GM04503 (cell line): ENCODE measurements around the gene GPC5.

Source experiments
- DNase-seq: peaks from one replicate; pipeline ENCODE4 v3.0.0-alpha.2; 2012; ENCODE audit warnings: low read depth

The GPC5 gene

DNA sequence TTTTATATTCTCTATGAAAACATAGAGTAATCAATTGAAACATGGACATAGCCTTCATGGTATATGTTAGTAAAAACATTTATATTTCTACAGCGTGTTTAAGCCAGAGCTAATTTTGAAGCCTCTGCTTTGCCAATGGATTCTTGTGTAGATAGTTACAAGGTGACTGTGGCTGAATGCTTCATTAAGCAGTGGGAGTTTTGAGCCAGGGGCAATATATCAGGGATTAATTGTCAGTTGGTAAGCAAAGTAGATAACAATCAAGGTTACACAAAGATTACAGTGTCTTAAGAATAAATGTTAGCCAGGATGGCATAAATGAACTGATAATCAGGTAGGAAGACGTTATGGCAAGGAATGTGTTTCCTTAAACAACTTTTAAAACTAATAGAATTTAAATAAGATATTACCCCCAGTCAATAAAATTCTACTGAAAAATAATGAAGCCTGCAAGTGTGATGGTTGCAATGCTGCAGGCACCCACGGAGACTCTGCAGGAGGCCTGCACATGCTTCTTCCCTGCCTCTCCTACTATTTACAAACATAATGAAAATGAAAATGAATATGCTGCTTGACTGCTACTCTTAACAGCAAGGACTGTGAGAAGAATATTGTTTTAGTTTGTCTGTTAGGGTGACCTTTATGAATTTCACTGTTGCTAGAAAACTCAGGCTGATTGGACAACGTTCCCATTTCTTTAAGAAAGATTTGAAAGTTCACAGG lies 588.5 kb downstream of the GPC5 start:
- no peak for DNase-seq

GRCh38 chr13:91988331-91988730 lies 589.9 kb downstream of the GPC5 start:
- no peak for DNase-seq

DNA sequence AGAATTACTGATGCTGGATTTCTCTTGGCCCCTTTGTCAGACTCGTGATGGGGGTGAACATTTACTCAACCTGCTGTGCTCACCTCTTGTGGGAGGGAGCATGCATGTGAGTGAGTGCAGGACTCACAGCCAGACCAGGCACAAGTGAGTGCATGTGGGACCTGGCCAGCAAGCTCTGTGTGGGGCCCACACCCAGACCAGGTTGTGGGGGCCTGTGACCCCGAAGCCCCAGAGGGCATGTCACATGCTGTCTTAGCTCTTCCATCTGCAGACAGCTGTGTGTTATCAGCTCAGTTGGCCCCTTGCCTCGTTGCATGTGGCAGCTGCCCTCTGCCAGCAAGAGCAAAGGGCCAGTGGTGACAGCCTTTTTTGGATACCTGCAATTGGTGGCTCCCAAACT lies 614.4 kb downstream of the GPC5 start:
- DNase-seq, result no peak

GRCh38 chr13:92017737-92018136 lies 619.3 kb downstream of the GPC5 start:
- DNase-seq, result no peak

DNA sequence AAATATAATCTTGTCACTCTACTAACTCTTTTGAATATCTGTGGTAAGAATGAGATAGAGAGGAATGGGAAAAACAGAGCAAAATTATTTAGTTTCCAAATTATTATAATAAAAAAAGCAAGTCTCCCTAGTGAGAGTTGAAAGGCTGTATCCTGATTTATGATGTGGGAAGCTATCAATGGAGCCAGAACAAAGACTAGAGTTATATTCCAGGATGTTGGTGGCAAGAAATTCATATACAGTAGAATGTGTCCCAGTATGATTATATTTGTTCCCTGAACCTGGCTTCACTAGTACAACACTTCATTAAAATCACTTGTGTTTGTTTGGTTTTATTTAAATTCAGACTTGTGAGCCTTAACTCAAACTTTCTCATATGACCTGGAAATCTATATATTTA lies 630.3 kb downstream of the GPC5 start:
- DNase-seq, result no peak

GRCh38 chr13:92029641-92030040 lies 631.2 kb downstream of the GPC5 start:
- no peak for DNase-seq

DNA sequence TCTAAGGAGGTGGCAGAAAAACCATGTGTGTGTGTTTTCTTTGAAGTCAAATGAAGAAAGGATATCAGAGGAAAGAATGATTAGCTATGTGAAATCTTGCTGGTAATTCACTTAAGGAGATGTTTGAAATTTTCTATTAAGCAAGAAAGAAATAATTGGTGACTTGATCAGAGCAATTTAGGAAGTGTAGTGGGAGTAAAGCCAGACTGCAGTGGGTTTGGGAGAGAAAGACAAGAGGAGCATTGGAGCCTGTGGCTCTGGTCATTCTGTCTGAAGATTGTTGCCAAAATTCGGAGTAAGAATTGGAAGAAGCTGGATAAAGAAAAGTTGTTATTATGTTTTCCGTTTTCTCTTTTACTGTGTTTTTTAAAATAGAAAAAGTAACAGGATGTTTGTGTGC lies 640.5 kb downstream of the GPC5 start:
- no peak for DNase-seq

GRCh38 chr13:92042522-92042921 lies 644.1 kb downstream of the GPC5 start:
- no peak for DNase-seq

DNA sequence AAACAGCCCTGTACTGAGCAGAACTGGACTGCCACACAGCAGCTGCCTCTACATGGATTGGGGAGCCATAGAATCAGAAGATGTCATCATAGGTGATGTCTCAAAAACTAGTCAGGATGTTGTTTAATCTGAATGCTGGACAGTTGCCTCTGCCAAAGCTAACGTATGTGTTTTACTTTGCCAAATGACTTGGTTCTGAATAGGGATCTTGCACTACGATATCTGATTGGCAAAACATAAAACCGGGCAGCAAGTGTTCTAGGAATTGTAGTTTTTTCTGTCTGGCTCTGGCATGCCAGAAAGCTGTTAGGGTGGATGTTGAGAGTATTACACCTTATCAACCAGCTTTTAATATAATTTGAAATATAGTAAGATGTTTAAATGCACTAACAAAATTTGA lies 645.9 kb downstream of the GPC5 start:
- DNase-seq, result no peak

- DNase-seq, result no peak
Measured at GRCh38 chr13:92054389-92054788, 656.0 kb downstream of the GPC5 start.

DNA sequence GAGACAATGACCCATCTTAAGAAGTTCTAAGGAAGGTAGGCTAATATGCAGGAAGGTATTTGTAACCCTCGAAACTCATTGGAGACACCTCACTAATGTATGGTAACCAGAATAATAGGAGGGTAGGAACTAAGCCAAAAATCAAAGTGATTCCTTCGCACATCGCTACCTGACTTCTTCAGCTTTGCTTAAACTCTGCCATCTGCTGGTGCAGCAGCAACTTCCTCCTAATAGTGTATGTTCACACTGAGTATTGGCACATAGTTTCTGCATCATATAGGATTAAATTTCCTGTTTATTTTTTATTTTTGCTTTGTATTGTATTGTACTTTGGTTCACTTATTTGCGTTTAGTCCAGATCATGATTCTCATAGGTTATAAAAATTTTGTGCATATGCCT lies 676.2 kb downstream of the GPC5 start:
- DNase-seq, result no peak

- DNase-seq, result no peak
Measured at GRCh38 chr13:92097337-92097903, 699.0 kb downstream of the GPC5 start.

DNA sequence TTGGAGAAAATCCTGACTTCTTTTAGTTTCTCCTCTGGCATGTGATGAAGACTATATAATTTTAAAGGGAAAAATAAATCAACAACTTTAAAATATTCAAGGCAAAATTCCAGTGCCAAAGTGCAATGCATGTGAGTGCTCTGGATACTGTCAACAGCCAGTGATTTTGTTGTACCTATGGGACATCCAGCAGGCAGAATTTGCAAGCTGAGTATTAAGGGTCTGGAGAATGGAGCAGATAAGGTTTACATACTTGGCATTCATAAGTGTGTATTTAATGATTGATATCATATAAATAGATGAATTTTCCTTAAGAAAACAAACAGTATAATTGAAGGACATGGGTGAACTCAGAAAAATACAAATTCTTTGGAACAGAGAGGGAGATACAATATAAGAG lies 703.4 kb downstream of the GPC5 start:
- no peak for DNase-seq

DNA sequence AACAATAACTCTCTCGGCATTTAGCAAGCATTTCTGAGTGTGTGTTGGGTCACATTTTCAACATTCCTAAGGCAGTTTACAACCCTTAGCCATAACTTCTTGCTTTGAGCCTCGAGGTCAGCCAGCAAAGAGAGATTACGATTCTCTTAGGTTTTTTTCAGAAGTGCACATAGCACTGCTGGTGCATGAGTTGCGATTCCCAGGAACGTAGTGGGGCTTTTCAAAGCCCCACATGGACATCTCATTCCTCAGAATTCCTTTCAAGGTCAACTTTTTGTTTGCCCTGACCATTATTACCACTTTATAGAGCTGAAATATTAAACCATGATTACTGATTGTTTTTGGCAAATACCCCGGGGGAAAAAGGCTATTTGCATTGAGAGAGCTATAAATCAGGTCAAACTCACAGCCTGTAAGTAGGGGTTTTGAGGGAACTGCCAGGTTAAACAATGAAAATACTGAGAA lies 705.3 kb downstream of the GPC5 start:
- no peak for DNase-seq

DNA sequence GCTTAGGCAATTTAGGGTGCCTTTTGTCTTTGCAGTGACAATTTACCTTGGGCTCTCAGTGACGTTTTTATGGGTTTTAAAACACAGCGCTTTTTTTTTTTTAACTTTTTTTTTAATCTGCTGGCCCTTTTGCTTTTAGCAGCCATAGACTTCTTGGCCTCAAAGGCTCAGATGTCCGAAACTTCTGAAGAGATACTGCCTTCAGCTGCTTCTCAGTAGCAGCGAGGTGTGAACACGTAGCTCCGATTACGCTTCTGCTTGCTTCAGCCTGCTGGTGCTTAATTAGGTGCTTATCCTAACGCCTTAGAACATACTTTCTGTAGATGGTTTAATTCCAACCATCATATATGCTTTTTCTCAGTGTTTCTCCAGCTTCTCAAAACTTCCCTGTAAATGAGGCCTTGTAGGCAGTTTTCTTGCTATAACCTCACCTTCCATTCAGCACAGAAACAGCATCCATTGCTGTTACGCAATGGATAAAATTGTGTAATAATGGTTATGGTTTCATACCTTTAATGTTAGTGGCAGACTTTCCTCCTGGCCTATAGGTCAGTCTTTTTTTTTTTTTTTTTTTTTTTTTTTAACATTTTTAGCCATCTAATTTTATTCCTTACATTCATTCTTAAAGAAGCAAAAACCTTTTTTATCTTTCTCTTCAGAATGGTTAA lies 723.9 kb downstream of the GPC5 start:
- DNase-seq, result no peak

DNA sequence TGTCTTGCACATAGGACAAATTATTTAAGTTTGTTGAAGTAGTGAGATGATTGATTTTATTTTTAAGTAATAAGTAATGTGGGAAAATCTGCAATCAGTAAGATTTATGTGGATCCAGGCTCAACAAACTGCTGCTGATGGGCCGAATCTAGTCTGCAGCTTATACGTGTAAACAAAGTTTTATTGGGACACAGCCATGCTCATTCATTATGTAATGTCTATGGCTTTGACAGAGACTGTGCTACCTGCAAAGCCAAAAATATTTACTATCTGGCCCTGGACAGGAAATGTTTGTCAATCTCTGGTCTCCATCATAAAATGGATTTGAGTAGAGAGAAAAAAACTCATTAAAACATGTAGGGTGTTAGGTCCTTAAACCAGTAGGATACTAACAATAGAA lies 728.0 kb downstream of the GPC5 start:
- no peak for DNase-seq

GRCh38 chr13:92135509-92135908 lies 737.1 kb downstream of the GPC5 start:
- DNase-seq, result no peak

GRCh38 chr13:92136449-92137155 lies 738.2 kb downstream of the GPC5 start:
- DNase-seq, result no peak

- DNase-seq, result no peak
Measured at GRCh38 chr13:92137520-92137919, 739.1 kb downstream of the GPC5 start.

GRCh38 chr13:92143766-92144165 lies 745.3 kb downstream of the GPC5 start:
- DNase-seq, result no peak

DNA sequence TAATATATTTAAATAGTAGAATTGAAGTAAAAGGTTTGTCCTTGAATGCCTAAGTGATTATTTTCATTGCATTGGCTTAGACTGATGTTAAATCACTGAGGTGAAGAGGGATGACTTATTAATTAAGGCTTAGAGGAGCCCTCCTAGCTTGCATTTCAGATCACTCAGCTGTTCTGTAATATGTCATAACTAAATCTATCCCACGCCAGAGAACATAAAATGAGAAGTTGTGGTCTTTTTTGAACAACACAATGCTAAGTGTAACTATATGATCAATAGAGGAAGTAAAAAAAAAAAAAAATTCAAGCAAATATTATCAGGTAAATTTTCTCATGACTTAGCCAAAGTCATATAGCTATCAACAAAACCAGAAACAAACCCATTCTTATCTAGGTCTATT lies 752.2 kb downstream of the GPC5 start:
- DNase-seq, result no peak

GRCh38 chr13:92158346-92158745 lies 759.9 kb downstream of the GPC5 start:
- no peak for DNase-seq

GRCh38 chr13:92164822-92165221 lies 766.4 kb downstream of the GPC5 start:
- no peak for DNase-seq
